Measurements from ENCODE around the gene KIF2A.

DNA sequence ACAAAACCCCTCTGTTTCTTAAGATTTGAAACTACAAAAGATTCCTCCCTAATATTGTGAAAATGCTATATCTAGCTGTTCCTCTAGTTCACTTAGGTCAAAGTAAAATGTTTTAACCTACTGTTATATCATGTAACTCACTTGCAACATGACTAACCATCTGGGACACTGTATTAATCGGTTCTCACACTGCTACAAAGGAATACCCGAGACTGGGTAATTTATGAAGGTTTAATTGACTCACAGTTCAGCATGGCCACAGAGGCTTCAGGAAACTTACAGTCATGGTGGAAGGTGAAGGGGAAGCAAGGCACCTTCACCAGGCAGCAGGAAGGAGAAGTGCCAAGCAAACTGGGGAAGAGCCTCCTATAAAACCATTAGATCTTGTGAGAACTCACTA is 63.0 kb downstream of the KIF2A start:
- TF ChIP-seq EZH2 (optimal IDR thresholded peaks at IDR 0.05; ENCODE audit: low read depth, low read length) = no peak
- TF ChIP-seq EZH2phosphoT487 (IDR thresholded peaks at IDR 0.05; ENCODE audit: low read length) = no peak
- TF ChIP-seq, protein P1, sequence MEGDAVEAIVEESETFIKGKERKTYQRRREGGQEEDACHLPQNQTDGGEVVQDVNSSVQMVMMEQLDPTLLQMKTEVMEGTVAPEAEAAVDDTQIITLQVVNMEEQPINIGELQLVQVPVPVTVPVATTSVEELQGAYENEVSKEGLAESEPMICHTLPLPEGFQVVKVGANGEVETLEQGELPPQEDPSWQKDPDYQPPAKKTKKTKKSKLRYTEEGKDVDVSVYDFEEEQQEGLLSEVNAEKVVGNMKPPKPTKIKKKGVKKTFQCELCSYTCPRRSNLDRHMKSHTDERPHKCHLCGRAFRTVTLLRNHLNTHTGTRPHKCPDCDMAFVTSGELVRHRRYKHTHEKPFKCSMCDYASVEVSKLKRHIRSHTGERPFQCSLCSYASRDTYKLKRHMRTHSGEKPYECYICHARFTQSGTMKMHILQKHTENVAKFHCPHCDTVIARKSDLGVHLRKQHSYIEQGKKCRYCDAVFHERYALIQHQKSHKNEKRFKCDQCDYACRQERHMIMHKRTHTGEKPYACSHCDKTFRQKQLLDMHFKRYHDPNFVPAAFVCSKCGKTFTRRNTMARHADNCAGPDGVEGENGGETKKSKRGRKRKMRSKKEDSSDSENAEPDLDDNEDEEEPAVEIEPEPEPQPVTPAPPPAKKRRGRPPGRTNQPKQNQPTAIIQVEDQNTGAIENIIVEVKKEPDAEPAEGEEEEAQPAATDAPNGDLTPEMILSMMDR (IDR thresholded peaks at IDR 0.05; ENCODE audit: low read length) = no peak

Data from MM.1S (cell line).